Loucy (cell line): ENCODE results near the gene ESYT2.
"Not testable (repeated sequence)": the region's sequence is repeated elsewhere in the genome, so short reads cannot be mapped to it uniquely, and the experiment has no call there.

Source experiments
- CTCF ChIP-seq: fragments of 200-600 bp; sonication (generic); conservative IDR thresholded peaks from 2 replicates; pipeline ENCODE4 v1.5.1; 2014; ENCODE audit warnings: mild to moderate bottlenecking, antibody characterized with exemption, low read length
- EZH2phosphoT487 ChIP-seq: fragments of 200-600 bp; IDR thresholded peaks from 2 replicates; pipeline ENCODE4 v1.6.1; 2018; ENCODE audit warnings: antibody characterized with exemption, mild to moderate bottlenecking, moderate library complexity, borderline replicate concordance

DNA sequence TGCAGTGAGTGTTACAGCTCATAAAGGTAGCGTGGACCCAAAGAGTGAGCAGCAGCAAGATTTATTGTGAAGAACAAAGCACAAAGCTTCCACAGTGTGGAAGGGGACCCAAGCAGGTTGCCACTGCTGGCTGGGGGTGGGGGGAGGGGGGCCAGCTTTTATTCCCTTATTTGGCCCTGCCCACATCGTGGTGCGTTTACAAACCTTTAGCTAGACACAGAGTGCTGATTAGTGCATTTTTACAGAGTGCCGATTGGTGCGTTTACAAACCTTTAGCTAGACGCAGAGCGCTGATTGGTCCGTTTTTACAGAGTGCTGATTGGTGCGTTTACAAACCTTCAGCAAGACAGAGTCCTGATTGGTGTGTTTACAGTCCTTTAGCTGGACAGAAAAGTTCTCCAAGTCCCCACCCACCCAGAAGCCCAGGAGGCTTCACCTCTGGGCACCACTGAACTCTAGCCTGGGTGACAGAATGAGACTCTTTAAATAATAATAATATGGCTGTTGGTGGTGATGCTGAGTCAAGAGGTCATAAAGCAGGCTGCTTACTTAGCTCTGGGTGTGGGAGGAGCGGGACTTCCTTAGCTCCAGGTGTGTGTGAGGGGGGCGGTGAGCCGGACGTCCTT is 33.8 kb upstream of the ESYT2 start:
- TF ChIP-seq CTCF, EZH2phosphoT487: not testable (repeated sequence)
